IPS-15b (cell line): ENCODE measurements around the gene ZNF101.
"Not testable (repeated sequence)": the region's sequence is repeated elsewhere in the genome, so short reads cannot be mapped to it uniquely, and the experiment has no call there.

Source experiments
- H3K27me3 ChIP-seq: one replicate; pipeline ENCODE4 v1.6.1; 2013; ENCODE audit warnings: low read length; ENCODE audit not compliant: control insufficient read depth, insufficient read depth
- H3K36me3 ChIP-seq: one replicate; pipeline ENCODE4 v1.6.1; 2013; ENCODE audit warnings: low read length; ENCODE audit not compliant: control insufficient read depth, insufficient read depth
- H3K4me1 ChIP-seq: one replicate; pipeline ENCODE4 v1.6.1; 2013; ENCODE audit warnings: mild to moderate bottlenecking, low read length; ENCODE audit not compliant: control insufficient read depth, insufficient read depth
- H3K4me3 ChIP-seq: one replicate; pipeline ENCODE4 v1.5.1; 2013; ENCODE audit warnings: low read depth, low read length
- H3K9ac ChIP-seq: one replicate; pipeline ENCODE4 v1.6.1; 2013; ENCODE audit warnings: low read depth, mild to moderate bottlenecking, low read length
- H3K9me3 ChIP-seq: one replicate; pipeline ENCODE4 v1.6.1; 2013; ENCODE audit warnings: mild to moderate bottlenecking, low read length; ENCODE audit not compliant: control insufficient read depth, insufficient read depth

Gene ZNF101

DNA sequence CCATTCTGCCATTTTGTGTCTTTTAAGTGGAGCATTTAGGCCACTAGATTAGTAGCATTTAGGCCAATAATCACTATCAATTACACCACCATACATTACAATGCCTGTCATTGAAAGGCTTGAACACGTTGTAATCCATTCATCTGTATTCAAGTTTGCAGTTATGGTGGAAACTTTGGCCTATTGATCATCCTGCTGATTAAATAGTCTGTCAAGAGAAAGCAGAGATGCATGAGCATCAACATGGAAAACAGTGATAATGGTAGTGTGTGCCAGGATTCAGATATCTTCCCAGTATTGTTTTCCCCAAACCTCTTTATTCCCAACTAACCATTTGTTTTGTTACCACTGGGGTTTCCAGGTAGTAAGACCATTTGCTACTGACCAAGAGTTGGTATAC is 31.9 kb downstream of the ZNF101 start:
- not testable (repeated sequence) for H3K4me3 ChIP-seq, H3K27me3 ChIP-seq, H3K9ac ChIP-seq, H3K9me3 ChIP-seq, H3K4me1 ChIP-seq, H3K36me3 ChIP-seq

- no peak overlapping the region for H3K4me3 ChIP-seq
- peaks cover 12% of the 10 kb centered on the region for H3K9me3 ChIP-seq
- H3K36me3 ChIP-seq = no peaks in the 10 kb centered on the region
- no peaks in the 10 kb centered on the region for H3K4me1 ChIP-seq
- H3K27me3 ChIP-seq = no peaks in the 10 kb centered on the region
- H3K9ac ChIP-seq = no peak overlapping the region
Observed at GRCh38 chr19:19704836-19705235, 36.2 kb downstream of the ZNF101 start.

GRCh38 chr19:19710506-19710905 is 41.9 kb downstream of the ZNF101 start:
- Histone ChIP-seq H3K4me1 (no peaks in the 10 kb centered on the region), H3K4me3 (no peak overlapping the region), H3K9me3 (peaks cover 53% of the 10 kb centered on the region), H3K36me3 (peaks cover 23% of the 10 kb centered on the region), H3K9ac (no peak overlapping the region), H3K27me3 (no peaks in the 10 kb centered on the region)

GRCh38 chr19:19711306-19711933 is 42.8 kb downstream of the ZNF101 start:
- H3K9ac ChIP-seq = no peak overlapping the region
- H3K4me1 ChIP-seq = no peaks in the 10 kb centered on the region
- no peak overlapping the region for H3K4me3 ChIP-seq
- peaks cover 59% of the 10 kb centered on the region for H3K9me3 ChIP-seq
- no peaks in the 10 kb centered on the region for H3K27me3 ChIP-seq
- peaks cover 23% of the 10 kb centered on the region for H3K36me3 ChIP-seq

DNA sequence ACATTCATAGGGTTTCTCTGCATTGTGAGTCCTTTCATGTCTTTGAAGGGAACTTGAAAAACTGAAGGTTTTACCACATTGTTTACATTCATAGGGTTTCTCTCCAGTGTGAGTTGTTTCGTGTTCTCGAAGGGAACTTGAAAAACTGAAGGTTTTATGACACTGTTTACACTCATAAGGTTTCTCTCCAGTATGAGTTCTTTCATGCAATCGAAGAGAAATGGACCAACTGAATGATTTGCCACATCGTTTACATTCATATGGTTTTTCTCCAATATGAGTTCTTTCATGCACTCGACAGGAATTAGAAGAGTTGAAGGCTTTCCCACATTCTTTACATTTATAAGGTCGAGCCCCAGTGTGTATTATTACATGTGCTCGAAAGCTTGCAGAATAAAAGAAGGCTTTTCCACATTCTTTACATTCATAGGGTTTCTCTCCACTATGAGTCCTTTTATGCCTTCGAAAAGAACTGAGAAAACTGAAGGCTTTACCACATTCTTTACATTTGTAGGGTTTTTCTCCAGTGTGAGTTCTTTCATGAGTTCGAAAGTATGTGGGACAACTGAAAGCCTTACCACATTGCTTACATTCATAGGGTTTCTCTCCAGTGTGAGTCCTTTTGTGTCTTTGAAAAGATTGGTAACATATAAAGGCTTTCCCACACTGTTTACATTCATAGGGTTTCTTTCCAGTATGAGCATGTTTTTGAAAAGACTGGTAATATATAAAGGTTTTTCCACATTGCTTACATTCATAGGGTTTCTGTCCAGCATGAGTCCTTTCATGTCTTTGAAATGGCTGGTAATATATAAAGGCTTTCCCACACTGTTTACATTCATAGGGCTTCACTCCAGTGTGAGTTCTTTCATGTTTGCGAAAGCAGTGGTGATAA is 43.5 kb downstream of the ZNF101 start:
- Histone ChIP-seq H3K36me3 (peaks cover 23% of the 10 kb centered on the region), H3K4me3 (no peak overlapping the region), H3K9me3 (peaks cover 63% of the 10 kb centered on the region), H3K27me3 (no peaks in the 10 kb centered on the region), H3K4me1 (no peaks in the 10 kb centered on the region), H3K9ac (no peak overlapping the region)

GRCh38 chr19:19719798-19720197 is 51.2 kb downstream of the ZNF101 start:
- Histone ChIP-seq H3K27me3 (no peaks in the 10 kb centered on the region), H3K9me3 (peaks cover 43% of the 10 kb centered on the region), H3K9ac (no peak overlapping the region), H3K4me3 (no peak overlapping the region), H3K4me1 (no peaks in the 10 kb centered on the region), H3K36me3 (no peaks in the 10 kb centered on the region)

DNA sequence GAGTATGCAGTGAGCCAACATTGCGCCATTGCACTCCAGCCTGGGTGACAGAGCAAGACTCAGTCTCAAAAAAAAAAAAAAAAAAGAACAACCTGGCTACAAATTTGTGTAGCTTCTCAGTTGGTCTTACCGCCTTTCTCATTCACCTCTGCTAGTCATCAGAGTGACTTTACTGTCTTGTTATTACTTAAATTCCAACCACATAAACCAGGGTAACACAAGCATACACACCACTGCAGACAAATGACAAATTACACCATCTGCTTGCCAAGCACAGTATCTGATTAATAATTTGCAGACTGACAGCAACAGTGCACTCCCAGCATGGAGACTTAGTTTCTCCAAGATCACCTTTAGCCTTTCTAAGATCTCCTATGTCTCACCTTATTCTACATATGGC is 53.3 kb downstream of the ZNF101 start:
- Histone ChIP-seq H3K9ac (no peak overlapping the region), H3K36me3 (no peaks in the 10 kb centered on the region), H3K4me3 (no peak overlapping the region), H3K27me3 (no peaks in the 10 kb centered on the region), H3K9me3 (peaks cover 32% of the 10 kb centered on the region), H3K4me1 (no peaks in the 10 kb centered on the region)

GRCh38 chr19:19732579-19733501 is 64.2 kb downstream of the ZNF101 start, which contains the start of gene ZNF14:
ZNF14 (minus strand) TSS chr19:19733112; CDS start chr19:19732958, 154 bp downstream.
- Histone ChIP-seq H3K9me3 (no peaks in the 10 kb centered on the region), H3K27me3 (no peaks in the 10 kb centered on the region), H3K9ac (peak within 1 kb of the TSS; percentile 85), H3K4me1 (no peaks in the 10 kb centered on the region), H3K36me3 (no peaks in the 10 kb centered on the region), H3K4me3 (peak within 1 kb of the TSS; percentile 94)
